Upper lobe of left lung (tissue), 6 donors: ENCODE measurements around the gene ZNF263. TPM values are rescaled to one million over a fixed set of nuclear protein-coding genes. Genes with fewer than 3 reads are reported as not detected.

Experiments used
- ATAC-seq, 2 donors: fragments of 200-7000 bp; cut with Tn5 transposase; one replicate each; pipeline ENCODE4 v1.9.1; 2022; ENCODE audit warnings: mild to moderate bottlenecking in 2 of 2, moderate library complexity in 2 of 2; ENCODE audit not compliant: low FRiP score in 2 of 2
- DNase-seq, 2 donors: peaks; one replicate each; pipeline ENCODE4 v3.0.0-alpha.2; 2019 to 2020
- H3K27ac ChIP-seq, 4 donors: fragments of 200-600 bp; sonication (generic); one replicate each; pipeline ENCODE4 v1.5.1; 2016 to 2019
- H3K27me3 ChIP-seq, 4 donors: fragments of 200-600 bp; sonication (generic); one replicate each; pipeline ENCODE4 v1.5.1; 2017 to 2019
- H3K36me3 ChIP-seq, 4 donors: fragments of 200-600 bp; sonication (generic); one replicate each; pipeline ENCODE4 v1.5.1; 2016 to 2019
- H3K4me1 ChIP-seq, 4 donors: fragments of 200-600 bp; sonication (generic); one replicate each; pipeline ENCODE4 v1.5.1; 2018 to 2019
- H3K4me3 ChIP-seq, 4 donors: fragments of 200-600 bp; sonication (generic); one replicate each; pipeline ENCODE4 v1.5.1; 2017 to 2019; ENCODE audit warnings: mild to moderate bottlenecking in 2 of 4, moderate library complexity in 1 of 4
- H3K9me3 ChIP-seq, 4 donors: fragments of 200-600 bp; sonication (generic); one replicate each; pipeline ENCODE4 v1.5.1; 2018 to 2019
- EP300 ChIP-seq, 4 donors: sonication (generic); formaldehyde crosslinking; IDR thresholded peaks; one replicate each; pipeline ENCODE4 v1.5.1; 2017; ENCODE audit warnings: antibody characterized with exemption in 4 of 4, control low read depth in 2 of 4
- POLR2A ChIP-seq, 4 donors: fragments of 450-650 bp; IDR thresholded peaks; one replicate each; pipeline ENCODE4 v1.5.1; 2016 to 2017; ENCODE audit warnings: antibody characterized with exemption in 4 of 4, mild to moderate bottlenecking in 2 of 4
- POLR2AphosphoS5 ChIP-seq, 2 donors: sonication (generic); formaldehyde crosslinking; IDR thresholded peaks; one replicate each; pipeline ENCODE4 v1.5.1; 2017; ENCODE audit warnings: antibody characterized with exemption in 2 of 2
- whole genome bisulfite sequencing, 2 donors: methylation state at CpG; one replicate each; pipeline ENCODE4 v1.1.5; 2017 to 2018; 5-methylcytosine and 5-hydroxymethylcytosine counted together
- total RNA-seq, 6 donors: library from RNA; depleted of rRNA in 4 of 6; stranded (reverse); fragments of >200 nt in 4 of 6; gene quantifications; one replicate each; pipeline versions ENCODE4 v1.1.0 to v1.2.1, GENCODE V29; 2016 to 2021
- TF ChIP-seq, protein P1 (sequence below), 6 experiments: fragments of 450-650 bp in 4 of 6; fragments of 200-600 bp in 2 of 6; sonication (generic) in 2 of 6; IDR thresholded peaks; one replicate each; pipeline ENCODE4 v1.5.1; 2016 to 2019; ENCODE audit warnings: antibody characterized with exemption in 6 of 6
- donor health status: DM: no; HTN: no; CAD: no; lungs with moderate emphysema.
- donor health status: DM: no; HTN: yes; CAD: no; lungs with severe emphysema.

The ZNF263 gene
- total RNA-seq, 6 donors from 2014 or later, result 19.6 to 48.2 (median 32.2) TPM

DNA sequence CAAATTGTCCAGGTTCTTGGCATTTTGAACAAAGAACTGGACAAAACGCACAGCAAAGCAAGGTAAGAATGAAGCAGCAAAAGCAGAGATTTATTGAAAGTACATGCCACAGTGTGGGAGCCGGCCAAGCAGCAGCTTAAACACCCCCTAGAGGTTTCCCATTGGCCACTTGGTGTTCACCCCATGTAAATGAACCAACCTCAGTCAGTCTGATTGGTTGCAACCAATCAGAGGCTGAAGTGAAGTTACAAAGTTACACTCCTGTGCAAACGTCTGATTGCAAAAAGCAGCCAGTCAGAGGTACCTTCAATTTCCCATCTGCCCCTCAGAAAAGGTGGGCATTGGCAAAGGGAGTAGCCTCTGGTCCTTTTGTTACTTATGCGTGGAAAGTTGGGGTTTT is 8.8 kb upstream of the ZNF263 start:
- WGBS, 2 donors, result 61 to 66% methylated on average over 4 of the region's 4 CpGs

DNA sequence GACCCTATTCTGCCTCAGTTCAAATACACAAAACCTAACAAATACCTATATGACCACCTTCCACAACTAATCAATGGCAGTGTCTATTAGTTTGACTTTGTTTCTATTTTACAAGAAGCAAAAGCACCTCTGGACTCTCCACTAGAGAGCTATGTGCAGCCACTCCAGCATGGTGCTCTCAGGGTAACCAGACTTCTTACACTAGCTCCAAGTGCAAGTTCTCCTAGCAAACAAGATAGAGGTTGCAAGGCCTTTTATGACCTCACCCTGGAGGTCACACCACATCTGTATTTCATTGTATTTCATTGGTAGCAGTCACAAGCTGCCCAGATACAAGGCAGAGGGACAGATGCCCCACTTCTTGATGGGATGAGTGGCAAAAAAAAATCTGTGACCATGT is 8.3 kb upstream of the ZNF263 start:
- Histone ChIP-seq H3K36me3 (no peaks in the 10 kb centered on the region), H3K27ac (no peak overlapping the region), H3K27me3 (no peaks in the 10 kb centered on the region), H3K4me1 (no peaks in the 10 kb centered on the region), H3K4me3 (no peak overlapping the region), H3K9me3 (no peaks in the 10 kb centered on the region)
- DNase-seq (no peak), ATAC-seq (no peak)
- no peak for TF ChIP-seq POLR2AphosphoS5 (IDR thresholded peaks at IDR 0.05)
- no peak for TF ChIP-seq EP300 (IDR thresholded peaks at IDR 0.05)
- TF ChIP-seq POLR2A (IDR thresholded peaks at IDR 0.05), result no peak
- TF ChIP-seq, protein P1, sequence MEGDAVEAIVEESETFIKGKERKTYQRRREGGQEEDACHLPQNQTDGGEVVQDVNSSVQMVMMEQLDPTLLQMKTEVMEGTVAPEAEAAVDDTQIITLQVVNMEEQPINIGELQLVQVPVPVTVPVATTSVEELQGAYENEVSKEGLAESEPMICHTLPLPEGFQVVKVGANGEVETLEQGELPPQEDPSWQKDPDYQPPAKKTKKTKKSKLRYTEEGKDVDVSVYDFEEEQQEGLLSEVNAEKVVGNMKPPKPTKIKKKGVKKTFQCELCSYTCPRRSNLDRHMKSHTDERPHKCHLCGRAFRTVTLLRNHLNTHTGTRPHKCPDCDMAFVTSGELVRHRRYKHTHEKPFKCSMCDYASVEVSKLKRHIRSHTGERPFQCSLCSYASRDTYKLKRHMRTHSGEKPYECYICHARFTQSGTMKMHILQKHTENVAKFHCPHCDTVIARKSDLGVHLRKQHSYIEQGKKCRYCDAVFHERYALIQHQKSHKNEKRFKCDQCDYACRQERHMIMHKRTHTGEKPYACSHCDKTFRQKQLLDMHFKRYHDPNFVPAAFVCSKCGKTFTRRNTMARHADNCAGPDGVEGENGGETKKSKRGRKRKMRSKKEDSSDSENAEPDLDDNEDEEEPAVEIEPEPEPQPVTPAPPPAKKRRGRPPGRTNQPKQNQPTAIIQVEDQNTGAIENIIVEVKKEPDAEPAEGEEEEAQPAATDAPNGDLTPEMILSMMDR (IDR thresholded peaks at IDR 0.05), result no peak

More for the DNA sequence above, 8.8 kb upstream of the ZNF263 start:
- no peak for ATAC-seq
- Histone ChIP-seq H3K9me3 (no peaks in the 10 kb centered on the region), H3K36me3 (no peaks in the 10 kb centered on the region), H3K4me3 (no peak overlapping the region), H3K27me3 (no peaks in the 10 kb centered on the region), H3K27ac (no peak overlapping the region), H3K4me1 (no peaks in the 10 kb centered on the region)
- TF ChIP-seq POLR2AphosphoS5 (IDR thresholded peaks at IDR 0.05), result no peak
- no peak for DNase-seq

DNA sequence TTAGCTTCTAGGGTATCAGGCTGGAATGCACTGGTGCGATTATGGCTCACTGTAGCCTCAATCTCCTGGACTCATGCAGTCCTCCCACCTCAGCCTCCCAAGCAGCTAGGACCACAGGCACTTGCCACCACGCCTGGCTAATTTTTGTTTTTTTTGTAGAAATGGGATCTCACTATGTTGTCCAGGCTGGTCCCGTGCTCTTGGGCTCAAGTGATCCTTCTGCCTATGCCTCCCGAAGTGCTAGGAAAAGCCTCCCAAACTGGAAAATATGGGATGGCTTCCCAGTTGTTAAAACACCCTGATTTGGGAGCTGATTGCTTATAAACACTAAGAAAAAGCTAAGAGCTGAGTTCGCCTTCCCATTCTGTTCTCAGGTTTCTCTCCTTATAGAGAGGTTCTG is 6.6 kb upstream of the ZNF263 start:
- no peaks in the 10 kb centered on the region for H3K27me3 ChIP-seq

DNA sequence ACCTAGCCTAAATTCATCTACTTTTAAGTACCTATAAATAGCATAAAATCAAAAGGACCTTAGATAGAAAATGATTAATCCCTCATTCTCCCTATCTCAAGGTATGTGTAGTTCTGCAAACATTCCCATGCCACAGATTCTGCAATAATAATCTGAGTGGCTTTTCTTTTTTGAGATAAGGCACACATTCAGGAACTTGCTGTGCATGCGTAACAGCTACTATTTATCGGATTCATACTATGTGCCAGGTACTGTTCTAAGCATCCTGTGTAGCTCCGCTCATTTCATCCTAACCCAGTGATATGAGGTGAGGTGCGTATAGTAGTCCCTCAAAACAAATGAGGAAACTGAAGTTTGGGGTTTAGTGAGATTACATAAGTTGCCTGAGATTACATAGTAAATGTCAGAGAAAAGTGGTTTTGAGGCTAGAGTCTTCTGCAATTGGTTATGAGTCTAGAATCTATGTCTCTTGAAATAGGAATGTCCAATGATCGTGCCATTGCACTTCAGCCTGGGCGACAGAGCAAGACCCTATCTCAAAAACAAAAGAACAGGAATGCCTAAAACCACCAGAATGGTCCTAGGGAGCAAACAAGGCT is 2.0 kb upstream of the ZNF263 start:
- DNase-seq, result no peak
- Histone ChIP-seq H3K27me3 (no peaks in the 10 kb centered on the region), H3K9me3 (peaks cover 0 to 3% (median 0%) of the 10 kb centered on the region in 4 donors), H3K36me3 (peaks cover 4 to 15% (median 8%) of the 10 kb centered on the region in 4 donors), H3K4me1 (peaks cover 16 to 36% (median 23%) of the 10 kb centered on the region in 4 donors), H3K4me3 (no peak overlapping the region), H3K27ac (no peak overlapping the region)
- WGBS, 2 donors, result 78 to 90% methylated on average over 6 of the region's 6 CpGs
- no peak for ATAC-seq
- TF ChIP-seq POLR2A (IDR thresholded peaks at IDR 0.05) (no peak), EP300 (IDR thresholded peaks at IDR 0.05) (no peak), POLR2AphosphoS5 (IDR thresholded peaks at IDR 0.05) (no peak)
- TF ChIP-seq, protein P1 (IDR thresholded peaks at IDR 0.05), result no peak

More for the DNA sequence above, 6.6 kb upstream of the ZNF263 start:
- DNase-seq (no peak), ATAC-seq (no peak)
- 80 to 83% methylated on average over 5 of the region's 5 CpGs for WGBS, 2 donors
- Histone ChIP-seq H3K9me3 (no peaks in the 10 kb centered on the region), H3K4me1 (peaks cover 0 to 2% (median 2%) of the 10 kb centered on the region in 4 donors), H3K36me3 (no peaks in the 10 kb centered on the region), H3K4me3 (no peak overlapping the region), H3K27ac (no peak overlapping the region)
- TF ChIP-seq POLR2AphosphoS5 (IDR thresholded peaks at IDR 0.05) (no peak), EP300 (IDR thresholded peaks at IDR 0.05) (no peak), POLR2A (IDR thresholded peaks at IDR 0.05) (no peak)
- TF ChIP-seq, protein P1 (IDR thresholded peaks at IDR 0.05), result no peak

DNA sequence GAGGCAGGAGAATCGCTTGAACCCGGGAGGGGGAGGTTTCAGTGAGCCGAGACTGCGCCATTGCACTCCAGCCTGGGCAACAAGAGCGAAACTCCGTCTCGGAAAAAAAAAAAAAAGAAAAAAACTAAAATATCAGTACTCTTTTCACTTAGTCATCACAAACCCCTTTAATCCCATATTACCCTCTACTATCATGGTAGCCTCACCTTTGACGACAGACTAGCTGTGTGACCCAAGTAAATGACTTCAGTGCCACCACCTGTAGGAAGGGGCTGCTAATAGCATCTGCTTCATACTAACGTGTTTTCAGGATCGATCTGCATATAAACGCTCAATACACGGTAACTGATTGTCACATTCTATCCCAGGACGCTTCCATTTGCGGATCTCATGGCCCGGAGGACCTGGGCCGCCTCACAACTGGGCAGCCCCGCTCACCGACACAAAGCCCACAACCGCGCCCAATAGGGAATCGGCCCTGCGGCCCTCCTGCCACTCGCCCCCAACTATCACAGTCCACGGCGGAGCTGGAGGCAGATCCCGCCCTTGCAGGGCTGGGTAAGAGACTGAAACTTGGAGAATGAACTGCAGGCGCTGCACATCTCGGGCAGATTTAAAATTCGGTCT is 1.1 kb upstream of the ZNF263 start:
- TF ChIP-seq, protein P1 (IDR thresholded peaks at IDR 0.05), result peak in 1 of 6 experiments; percentile 3
- no peak for TF ChIP-seq POLR2AphosphoS5 (IDR thresholded peaks at IDR 0.05)
- Histone ChIP-seq H3K4me1 (peaks cover 16 to 37% (median 23%) of the 10 kb centered on the region in 4 donors), H3K4me3 (peak overlapping the region; percentile 69 to 99 (median 87)), H3K27ac (peak overlapping the region; percentile 94 to 99 (median 98)), H3K27me3 (no peaks in the 10 kb centered on the region), H3K36me3 (peaks cover 4 to 23% (median 12%) of the 10 kb centered on the region in 4 donors), H3K9me3 (peaks cover 0 to 11% (median 4%) of the 10 kb centered on the region in 4 donors)
- WGBS, 2 donors, result 18 to 26% methylated on average over 23 to 28 of the region's 29 CpGs
- peak; percentile 31 to 65 for ATAC-seq
- DNase-seq, result no peak
